ENCODE data around the gene YIPF1. TPM values are rescaled to one million over a fixed set of nuclear protein-coding genes. Genes with fewer than 3 reads are reported as not detected.
A peak's percentile ranks its signal among the peaks of the same experiment; 100 is the strongest.

Gene YIPF1
- 19.5 TPM for polyA plus RNA-seq (2013, experiment 1 of 2; ENCODE audit: insufficient read length)
- polyA plus RNA-seq (2013, experiment 2 of 2; ENCODE audit: insufficient read length): 17.7 TPM

DNA sequence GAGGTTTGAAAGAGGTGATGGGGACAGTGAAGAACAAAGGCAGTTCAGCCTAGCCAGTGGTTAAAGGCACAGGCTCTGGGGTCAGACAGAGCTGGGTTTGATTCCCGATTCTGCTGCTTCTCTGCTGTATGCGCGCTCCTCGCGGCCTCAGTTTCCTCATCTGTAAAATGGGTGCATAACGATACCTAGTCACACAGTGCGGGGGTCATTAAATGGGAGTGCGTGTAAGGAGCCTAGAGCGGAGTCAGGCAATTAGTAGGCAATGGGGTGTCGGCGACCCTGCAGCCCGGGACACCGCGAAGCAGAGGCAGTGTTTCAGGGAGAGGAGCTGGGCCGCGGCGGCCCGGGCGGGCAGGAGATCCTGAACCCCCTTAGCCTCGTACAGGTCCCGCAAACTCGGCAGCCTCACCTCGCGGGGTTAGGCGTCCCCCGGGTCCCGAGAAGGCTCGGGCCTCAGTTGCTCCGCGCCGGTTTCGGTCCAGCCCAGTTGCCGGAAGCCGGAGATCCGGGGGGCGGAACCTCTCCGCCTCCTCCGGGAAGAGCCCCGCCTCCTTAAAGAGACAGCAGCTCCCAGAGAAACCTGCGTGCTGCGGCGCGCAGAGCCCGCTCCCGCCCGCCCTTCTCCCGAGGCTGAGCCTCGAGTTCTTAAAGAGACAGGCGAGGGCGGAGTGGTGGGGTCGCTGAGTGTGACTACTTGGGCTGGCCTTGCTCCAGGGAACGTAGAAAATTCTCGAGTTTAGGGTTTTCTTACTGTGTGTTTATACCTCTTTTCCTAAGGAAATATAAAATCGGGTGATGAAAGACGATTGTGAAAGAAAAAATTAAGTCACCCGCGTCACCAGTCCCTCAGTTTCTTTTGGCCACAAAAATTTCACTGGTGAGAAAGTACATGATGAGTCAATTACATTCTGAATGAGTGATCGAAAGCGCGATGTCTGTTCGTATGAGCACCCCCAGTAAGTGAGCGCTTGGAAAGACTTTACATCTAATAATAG is at the start of gene YIPF1:
TSS of gene YIPF1 (minus strand) at position 494 of the 995 bp plus-strand sequence. CDS start 860 bp downstream, outside the sequence.
- peak; percentile 88 for DNase-seq

DNA sequence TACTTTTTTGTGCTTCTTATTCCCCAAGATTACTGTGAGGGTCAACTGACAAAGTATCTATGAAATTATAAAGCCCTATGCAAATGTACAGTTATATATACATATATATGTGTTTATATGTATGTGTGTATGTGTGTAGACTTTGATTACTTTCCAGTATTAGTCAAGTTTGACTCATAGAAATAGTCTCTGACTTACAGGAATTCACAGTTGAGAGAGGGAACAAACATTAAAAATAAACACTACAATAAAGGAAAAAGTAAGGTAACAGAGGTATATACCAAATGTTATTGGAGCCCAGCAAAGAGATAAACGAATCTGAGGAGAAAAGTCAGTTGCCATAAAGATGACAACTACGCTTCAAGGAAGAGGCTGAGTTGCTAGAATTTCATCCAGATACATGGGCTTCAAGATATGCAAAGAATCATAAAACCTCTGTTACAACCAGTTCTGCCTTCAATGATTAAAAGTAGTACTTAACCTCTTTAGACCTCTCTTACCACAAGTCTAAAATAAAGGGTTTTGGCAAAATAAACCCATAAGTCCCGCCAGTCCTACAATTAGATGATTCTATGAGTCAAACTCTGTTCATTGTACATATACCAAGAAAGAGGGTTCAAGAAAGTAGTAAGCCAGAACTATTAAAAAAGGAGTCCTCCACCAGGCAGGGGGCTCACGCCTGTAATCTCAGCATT is 48.7 kb upstream of the YIPF1 start:
- no peak for DNase-seq

DNA sequence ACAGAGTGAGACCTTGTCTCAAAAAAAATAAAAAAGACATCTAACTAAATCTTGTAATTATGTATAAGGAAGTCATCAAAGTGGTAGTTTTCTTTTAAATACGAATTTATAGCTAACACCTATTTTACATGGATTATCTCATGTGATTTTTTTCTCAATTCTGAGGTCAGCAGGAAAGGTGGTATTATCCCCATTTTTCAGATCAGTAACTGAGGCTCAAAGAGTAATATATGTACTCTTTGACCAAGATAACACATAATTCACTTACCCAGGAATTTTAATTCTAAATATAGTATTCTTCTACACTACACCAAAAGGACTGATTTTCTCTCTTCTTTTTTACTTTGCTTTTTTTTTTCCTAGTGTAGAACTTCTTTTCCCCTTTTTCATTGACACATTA is 46.8 kb upstream of the YIPF1 start:
- no peak for DNase-seq

DNA sequence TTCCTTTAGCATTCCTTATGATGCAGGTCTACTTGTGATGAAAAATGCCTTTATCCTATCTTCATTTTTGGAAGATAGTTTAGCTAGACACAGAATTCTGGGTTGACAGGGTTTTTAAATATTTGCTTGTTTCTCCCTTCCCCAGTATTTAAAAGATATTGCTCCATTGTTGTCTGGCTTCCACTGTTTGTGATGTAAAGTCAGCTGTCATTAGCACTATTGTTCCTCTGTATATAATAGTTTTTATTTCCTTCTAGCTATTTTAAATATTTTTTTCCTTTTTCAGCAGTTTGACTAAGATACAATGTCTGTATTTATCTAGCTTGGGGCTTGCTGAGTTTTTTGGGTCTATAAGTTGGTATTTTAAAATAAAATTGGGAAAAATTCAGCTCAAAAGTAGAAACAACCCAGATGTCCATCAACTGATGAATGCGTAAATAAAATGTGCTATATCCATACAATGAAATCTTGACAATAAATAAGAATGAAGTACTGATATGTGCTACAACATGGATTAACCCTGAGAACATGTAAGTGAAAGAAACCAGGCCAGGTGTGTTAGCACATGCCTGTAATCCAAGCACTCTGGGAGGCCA is 44.7 kb upstream of the YIPF1 start:
- DNase-seq: no peak

DNA sequence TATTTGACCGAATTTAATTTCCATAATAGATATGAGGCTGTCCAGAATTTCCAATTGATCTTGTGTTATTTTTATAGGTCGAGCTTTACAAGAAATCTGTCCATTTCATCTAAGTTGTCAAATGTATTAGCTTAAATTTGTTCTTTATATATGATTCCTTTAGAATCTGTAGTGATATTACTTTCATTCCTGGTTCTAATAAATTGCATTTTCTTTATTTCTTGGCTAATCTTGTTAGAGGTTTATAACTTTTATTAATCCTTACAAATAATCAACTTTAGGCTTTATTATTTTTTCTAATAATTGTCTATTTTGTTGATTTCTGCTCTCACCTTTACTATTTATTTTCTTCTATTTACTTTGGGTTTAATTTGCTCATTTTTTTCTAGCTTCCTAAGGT is 41.9 kb upstream of the YIPF1 start:
- DNase-seq: no peak

DNA sequence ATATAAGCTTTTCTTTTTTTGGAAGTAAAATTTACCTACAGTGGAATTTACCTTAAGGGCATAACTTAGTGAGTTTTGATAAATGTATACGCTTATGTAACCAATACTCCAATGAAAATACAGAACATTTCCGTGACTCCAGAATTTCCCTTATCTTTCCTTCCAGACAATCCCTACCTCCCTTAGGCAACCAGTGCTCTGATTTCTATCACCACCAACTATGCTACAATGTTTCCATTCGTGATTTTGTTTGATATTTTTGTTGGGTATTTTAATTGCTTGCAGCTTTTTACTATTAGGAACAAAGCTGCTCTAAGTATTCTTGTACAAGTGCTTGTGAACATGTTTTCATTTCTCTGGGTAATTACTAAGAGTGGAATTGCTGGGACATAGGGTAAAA is 41.3 kb upstream of the YIPF1 start:
- no peak for DNase-seq

DNA sequence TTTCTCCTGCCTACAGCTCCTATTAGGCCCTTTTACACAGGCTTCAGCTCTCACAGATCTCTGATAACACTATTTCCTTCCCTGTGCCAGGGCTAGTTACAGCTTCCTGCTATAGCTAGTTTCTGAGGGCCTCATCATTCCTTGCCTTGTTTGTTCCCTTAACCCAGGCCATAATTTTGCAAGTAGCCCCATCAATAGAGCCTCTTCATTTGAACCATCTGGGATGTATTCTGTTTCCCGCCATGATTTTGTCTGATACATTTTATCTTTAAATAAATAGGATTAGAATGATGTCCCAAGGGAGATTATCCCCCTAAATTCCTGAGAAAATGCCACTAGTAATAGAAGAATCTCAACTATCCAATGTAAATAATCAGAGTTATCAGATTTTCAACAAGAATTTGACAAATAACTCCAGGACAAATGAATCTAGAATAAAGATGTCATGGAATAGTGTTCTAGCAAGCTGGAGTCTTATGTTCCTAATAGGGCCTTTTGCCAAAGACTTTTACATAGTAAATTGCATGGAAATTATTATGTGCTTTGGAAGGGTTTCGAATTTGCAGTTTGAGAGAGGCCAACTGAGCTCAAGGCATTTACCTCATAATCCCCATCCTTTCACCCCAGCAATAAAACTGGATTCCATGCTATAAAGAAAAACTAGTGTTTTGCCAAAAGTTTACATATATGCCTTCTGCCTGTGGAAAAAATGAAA is 39.8 kb upstream of the YIPF1 start:
- peak; percentile 55 for DNase-seq

DNA sequence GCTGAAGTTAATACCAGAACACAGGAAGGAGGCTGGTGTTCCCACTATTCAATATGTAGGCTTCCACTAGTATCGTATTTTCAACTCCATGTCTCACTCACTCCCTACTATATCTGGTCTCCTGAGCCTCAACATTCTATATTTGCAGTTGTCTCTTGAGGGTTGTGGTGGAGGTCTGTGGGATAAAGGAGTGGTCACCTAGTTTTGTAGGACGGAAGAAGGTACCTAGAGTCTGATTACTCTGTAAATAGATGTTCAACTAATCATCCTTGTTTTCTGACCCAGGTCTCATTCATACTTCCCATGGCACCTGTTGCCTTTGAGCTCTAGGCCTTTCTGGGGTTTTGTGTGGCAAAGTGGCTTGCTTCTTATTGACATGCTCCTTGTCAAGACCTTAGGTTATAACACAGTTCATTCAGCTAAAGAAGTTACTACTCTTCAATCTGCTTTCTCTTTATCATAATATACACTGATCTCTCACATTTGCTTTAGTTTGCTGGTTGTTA is 37.8 kb upstream of the YIPF1 start:
- no peak for DNase-seq

DNA sequence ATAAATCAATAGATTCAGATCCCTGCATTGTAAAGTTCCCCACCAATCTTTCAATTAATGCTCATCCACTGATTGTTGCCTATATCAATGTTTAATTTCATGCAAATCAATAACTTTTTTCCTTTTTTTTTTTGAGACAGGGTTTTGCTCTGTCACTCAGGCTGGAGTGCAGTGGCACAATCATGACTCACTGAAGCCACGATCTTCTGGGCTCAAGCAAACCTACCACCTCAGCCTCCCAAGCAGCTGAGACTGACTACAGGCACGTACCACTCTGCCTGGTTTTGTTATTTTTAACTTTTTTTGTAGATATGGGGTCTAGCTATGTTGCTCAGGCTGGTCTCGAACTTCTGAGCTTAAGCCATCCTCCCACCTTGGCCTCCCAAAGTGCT is 30.1 kb upstream of the YIPF1 start:
- peak; percentile 49 for DNase-seq

DNA sequence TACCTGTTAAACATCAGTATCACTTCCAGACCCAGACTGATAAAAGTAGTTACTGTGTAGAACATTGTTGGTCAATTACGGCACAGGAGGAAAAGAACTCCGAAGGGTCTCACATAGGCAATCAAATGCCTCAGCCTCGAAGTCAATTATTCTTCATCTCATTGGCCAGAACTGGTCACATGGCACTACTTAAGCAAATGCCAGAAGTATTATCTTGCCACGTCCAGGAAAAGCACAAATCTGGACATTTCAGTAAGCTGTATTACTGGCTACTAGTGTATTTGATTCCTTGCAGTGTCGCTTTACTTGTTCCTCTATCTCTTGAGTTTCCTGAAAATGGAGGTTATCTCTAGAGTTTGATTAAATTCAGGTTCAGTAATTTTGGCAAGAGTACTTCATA is 28.7 kb upstream of the YIPF1 start:
- DNase-seq: no peak

DNA sequence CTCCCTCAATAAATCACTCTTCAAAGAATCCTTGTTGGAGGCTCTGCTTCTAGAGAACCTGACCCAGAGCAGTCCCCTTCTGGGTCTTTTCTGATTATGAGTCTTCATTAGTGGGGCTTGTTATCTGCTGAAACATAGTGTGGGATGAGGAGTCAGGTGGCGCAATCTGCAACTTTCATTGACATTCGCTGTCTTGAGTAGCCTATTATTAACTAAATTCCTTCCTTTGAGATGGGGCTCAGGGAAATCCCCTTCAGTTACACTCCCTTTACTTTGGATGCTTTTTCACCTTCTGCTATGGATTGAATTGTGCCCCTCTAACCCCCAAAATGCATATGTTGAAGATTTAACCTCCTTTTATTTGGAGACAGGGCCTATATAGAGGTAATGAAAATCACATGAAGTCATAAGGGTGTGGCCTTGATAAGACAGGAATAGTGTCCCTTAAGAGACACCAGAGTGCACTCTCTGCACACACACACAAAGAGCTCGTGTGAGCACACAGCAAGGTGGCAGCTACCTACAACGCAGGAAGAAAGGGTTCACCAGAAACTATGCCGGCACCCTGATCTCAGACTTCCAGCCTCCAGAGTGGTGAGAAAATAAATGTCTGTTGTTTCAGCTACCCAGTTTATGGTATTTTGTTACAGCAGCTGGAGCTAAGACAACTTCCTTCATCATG is 23.9 kb upstream of the YIPF1 start:
- no peak for DNase-seq

DNA sequence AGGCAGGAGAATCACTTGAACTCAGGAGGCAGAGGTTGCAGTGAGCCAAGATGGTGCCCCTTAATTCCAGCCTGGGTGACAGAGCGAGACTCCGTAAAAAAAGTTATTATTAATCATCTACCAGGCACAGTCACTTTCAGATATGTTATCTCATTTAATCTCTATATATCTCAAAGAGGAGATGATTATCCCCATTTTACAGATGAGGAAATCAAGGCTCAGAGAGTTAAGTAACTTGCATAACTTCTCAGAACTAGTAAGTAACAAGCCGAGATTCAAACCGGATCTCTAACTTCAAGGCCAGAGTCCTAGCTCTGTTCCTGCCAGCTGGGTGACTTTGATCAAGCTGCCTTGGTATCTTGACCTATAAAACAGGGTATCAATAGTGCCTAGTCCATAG is 21.8 kb upstream of the YIPF1 start:
- DNase-seq: no peak

DNA sequence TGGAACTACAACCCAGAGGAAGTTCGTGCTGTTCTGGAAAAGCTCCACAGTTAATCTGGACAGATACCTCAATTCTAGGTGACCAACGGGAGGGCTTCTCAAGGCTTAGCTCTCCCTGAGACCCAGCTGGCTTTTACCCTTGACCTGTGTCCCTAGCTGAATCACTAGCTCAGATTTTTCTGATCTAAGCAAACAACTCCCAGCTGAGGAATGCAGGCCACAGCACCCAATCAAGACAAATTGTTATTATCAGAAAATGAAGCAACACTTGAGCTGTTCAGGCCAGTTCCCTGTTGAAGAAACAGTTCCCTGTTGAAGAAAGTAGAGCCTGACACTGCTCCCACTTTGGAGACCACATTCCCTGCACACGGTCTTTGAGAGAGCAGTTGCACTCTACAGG is 20.3 kb upstream of the YIPF1 start:
- DNase-seq: no peak

DNA sequence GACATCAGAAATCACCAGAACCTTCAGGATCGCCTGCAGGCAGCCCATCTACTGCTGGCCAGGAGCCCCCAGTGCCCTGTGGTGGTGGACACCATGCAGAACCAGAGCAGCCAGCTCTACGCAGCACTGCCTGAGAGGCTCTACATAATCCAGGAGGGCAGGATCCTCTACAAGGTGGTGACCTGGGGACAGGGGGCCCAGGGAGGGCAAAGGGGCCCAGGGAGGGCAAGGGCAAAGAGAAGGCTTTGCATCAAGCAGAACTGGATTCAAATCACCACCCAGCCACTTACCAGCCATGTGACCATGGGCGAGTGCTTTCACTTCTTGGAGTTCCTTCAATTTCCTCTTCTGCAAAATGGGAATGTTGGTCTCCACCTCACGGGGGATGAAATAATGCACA is 16.5 kb upstream of the YIPF1 start:
- DNase-seq: no peak

DNA sequence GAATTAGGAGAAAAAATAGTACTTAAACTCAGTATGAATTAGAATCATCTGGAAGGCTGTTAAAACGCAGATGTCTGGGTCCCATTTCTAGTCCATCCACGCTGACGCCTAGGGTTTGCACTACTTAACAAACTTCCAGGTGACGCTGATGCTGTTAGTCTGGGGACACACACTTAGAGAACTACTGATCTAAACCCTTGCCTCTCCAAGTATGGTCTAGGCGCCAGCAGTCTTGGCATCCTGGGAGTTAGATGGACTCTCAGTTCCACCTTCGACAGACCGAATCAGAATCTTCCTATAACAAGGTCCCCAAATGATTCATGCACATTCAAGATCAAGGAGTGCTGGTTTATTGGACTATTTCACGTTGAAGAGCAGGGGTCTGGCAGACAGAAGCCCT is 15.9 kb upstream of the YIPF1 start:
- no peak for DNase-seq

DNA sequence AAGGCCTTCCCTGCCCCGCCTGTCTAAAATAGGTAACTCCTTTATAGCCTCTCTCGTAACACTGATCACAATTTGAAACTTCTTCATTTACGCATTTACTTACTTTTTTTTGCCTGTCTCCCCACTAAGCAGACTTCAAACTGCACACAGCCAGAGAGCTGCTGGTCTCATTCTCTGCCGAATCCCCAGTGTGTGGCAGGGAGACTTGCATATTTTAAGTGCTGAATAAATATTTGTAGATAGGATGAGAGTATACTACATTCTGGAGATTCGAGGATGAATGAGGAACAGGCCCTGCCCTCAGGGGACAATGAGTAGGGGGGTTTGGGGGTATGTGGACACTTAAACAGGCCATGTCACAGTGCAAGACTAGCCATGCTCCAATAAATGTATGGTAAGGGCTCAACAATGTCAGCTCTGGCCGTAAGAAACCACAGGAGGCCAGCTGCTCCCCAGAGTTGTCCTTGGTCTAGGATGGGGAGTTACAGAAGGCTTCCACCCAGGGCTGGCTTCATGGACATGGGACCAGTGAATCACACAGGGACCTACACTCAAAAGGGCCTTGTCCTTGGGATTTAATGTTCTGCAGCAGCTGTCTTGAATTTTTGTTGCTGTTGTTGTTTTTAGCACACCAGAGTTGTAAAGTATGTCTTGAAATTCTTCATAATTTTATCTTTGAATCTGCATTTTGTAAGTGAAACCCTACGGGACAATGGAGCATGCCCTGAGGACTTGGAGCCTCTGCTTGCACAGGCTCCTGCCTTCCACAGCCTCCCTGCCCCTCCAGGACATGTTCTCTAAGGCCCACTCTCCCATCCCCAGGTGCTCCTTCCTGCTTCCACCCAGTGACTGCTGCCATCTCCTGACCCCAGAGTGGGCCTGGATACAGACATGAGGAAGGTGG is 12.9 kb upstream of the YIPF1 start:
- DNase-seq: no peak

DNA sequence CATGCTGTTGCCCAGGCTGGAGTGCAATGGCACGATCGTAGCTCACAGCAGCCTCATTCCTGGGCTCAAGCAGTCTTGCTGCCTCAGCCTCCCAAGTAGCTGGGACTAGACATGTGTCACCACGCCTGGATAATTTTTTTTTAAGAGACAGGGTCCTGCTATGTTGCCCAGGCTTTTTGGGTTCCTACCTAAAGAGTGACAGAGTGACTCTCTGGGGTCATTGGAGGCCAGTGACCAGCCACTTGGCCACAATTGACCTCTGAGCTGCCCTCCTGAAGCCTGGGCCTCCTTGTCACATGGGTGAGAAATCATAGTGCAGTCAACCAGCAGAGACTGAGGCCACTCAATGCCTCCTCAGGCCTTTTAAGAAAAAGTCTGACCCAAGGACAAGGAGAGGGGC is 10.1 kb upstream of the YIPF1 start:
- no peak for DNase-seq

DNA sequence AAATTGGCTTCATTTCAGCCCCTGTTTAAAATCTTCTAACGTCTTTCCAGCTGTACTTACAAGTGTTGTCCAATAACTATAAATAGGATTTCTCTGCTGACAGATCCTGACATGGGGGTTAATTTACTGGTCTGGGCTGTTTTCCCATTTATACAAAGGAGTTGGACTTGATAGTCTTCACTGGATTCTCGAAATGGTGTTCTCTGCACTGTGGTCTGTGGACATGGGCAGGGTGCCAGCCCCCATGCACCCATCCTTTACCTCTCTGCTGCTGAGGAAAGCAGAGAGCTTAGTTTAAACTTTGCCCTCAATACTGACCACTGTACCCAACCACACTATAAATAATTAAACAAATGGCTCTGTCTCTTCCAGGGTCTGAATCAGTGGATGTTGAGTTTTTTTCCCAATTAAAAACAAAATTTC is 9.6 kb upstream of the YIPF1 start:
- no peak for DNase-seq

DNA sequence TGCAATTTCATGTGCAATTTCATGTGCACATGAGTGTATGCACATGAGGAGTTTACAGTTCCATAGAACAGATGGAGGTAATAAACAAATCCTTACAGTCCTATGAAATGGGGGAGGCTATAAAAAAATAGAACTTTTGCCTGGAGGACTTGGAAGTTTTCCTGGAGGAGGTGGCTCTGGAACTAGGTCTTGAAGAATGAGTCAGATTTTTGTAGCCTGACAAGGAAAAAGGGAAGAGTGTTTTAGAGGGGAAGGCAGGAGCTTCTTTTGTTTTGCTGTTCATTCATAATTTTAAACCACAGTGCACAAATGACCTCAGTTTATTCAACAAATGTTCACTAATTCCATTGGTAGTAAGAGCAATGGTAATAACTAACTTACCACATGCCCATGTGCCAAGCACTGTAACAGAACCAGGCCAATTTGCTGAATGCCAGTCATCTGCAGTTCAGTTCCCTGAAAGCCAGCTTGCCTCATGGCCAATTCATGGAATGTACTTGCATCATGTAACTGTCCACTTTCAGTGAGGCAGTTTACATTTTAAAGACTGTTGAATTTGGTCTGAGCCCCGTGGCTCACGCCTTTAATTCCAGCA is 7.1 kb upstream of the YIPF1 start:
- peak; percentile 73 for DNase-seq

DNA sequence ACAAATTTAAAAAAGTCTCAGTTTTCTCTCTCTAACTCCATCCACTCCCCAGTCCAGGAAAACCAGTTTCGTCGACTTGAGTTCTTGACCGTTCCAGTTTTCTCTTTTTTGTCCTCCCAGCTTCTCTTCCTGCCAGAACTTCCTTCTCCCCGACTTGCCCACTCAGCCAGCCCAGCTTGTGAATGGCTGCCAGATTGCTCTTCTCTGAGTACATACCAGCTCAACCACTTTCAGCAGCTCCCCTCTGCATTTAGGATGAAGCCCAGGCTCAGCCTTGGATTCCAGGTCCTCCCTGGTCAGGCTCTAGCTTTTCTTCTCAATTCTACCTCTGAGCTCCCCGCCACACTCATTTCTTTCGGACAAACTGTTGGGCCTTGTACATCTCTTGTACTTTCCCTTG is 5.8 kb upstream of the YIPF1 start:
- DNase-seq: no peak

Measured in fibroblast of skin of back (primary cell).